ENCODE measurements around the gene SOX6. TPM values are rescaled to one million over a fixed set of nuclear protein-coding genes. Genes with fewer than 3 reads are reported as not detected.
A peak's percentile ranks its signal among the peaks of the same experiment; 100 is the strongest.

SOX6 gene
- polyA plus RNA-seq, 1 of the 3 experiments (the other 2 are of a cell fraction), result 0.03 TPM

DNA sequence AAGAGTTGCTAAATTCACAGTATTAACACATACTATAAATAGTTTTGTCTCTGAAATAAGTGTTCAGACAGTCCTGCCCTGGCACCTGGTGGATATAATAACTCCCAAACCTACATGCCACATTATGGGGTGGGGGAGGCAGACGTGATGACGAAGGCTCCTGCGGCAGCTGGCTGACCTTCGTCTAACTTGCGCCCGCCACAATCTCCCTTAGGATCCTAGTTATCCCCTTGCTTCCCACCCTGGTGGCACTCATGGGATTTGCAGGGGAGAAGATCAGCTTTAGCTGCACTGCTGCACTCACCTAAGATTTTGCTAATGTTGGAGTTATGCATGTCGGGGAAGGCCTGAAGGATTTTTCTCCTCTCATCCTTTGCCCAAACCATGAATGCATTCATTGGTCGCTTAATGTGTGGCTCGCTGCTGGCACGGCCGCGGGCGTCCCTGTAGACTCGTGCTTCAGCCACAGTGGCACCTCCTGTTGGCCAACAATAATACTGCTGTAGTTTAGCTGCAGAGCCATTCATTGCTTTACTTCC is 367.6 kb downstream of the SOX6 start:
- Histone ChIP-seq H3K27me3 (ENCODE audit: insufficient read depth) (no peaks in the 10 kb centered on the region), H3K79me2 (ENCODE audit: insufficient read depth) (no peaks in the 10 kb centered on the region), H3K4me1 (ENCODE audit: control insufficient read depth in 1 of 2, insufficient read depth in 2 of 2, low read depth in 1 of 2, low read length in 1 of 2) (no peaks in the 10 kb centered on the region), H3K36me3 (replicated peaks in 1 of 2; ENCODE audit: control insufficient read depth in 1 of 2, insufficient read depth in 2 of 2, low read length in 1 of 2) (no peaks in the 10 kb centered on the region), H3K9ac (no peak overlapping the region), H4K20me1 (ENCODE audit: insufficient read depth) (no peaks in the 10 kb centered on the region), H3K27ac (ENCODE audit: low read depth in 2 of 2, low read length in 1 of 2) (no peak overlapping the region), H3F3A (replicated peaks; ENCODE audit: insufficient read depth) (no peaks in the 10 kb centered on the region), H3K4me3 (ENCODE audit: low read depth in 2 of 2, low read length in 1 of 2) (no peak overlapping the region; a peak in 1 of 4 replicates), H3K9me3 (no peaks in the 10 kb centered on the region), H3K4me2 (no peak overlapping the region), H2AFZ (ENCODE audit: low read depth) (no peak overlapping the region), H3K9me2 (no peaks in the 10 kb centered on the region)
- DNase-seq, result peak; percentile 5
- WGBS (ENCODE audit: low lambda C conversion rate), result 79% methylated on average over 14 of the region's 14 CpGs
- ChIA-PET POLR2A (interaction anchor here (0.6 kb wide), 1 partner anchor 339 kb away, joined by 3 read pairs; no protein-coding TSS in a partner anchor), CTCF (interaction anchor here (1.4 to 1.9 kb wide), 4 partner anchors 9 to 103 kb away, joined by 3 to 6 read pairs (median 4); no protein-coding TSS in a partner anchor)
- TF ChIP-seq, protein P1, sequence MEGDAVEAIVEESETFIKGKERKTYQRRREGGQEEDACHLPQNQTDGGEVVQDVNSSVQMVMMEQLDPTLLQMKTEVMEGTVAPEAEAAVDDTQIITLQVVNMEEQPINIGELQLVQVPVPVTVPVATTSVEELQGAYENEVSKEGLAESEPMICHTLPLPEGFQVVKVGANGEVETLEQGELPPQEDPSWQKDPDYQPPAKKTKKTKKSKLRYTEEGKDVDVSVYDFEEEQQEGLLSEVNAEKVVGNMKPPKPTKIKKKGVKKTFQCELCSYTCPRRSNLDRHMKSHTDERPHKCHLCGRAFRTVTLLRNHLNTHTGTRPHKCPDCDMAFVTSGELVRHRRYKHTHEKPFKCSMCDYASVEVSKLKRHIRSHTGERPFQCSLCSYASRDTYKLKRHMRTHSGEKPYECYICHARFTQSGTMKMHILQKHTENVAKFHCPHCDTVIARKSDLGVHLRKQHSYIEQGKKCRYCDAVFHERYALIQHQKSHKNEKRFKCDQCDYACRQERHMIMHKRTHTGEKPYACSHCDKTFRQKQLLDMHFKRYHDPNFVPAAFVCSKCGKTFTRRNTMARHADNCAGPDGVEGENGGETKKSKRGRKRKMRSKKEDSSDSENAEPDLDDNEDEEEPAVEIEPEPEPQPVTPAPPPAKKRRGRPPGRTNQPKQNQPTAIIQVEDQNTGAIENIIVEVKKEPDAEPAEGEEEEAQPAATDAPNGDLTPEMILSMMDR (IDR thresholded peaks at IDR 0.05), result peak; percentile 31; the same call in 1 of the 2 replicates
- TF ChIP-seq RAD21 (IDR thresholded peaks at IDR 0.05; ENCODE audit: low read length) (no peak), NFIC (IDR thresholded peaks at IDR 0.05; ENCODE audit: borderline replicate concordance) (no peak)

DNA sequence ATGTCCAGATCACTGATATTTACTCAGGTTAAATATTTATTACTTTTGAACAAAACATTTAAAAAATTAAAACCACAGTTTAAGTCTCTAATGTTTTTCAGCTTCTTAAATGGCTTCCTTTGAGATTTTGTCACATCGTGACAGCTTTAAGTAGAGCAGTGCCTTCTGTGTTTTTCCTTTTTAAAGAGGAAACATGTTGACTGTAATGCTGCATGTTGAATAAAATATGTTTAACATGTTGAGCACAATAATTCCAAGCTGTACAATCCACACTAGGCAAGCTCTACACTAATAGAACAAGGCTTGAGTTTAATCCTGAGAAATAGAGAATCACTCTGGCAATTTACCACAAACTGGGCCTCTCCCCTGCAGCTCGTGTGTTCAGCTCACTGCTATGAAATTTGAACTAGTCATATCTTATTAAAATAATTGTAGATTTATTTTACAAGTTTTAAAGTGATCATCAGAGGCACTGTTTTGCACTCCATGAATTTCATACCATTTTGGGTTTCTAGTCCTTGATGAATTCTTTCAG is 368.3 kb downstream of the SOX6 start:
- H3K79me2 ChIP-seq (ENCODE audit: insufficient read depth), result no peaks in the 10 kb centered on the region
- ChIA-PET POLR2A (no interaction called here), CTCF (interaction anchor here (1.2 to 1.9 kb wide), 6 partner anchors 8 to 102 kb away, joined by 3 to 6 read pairs (median 4); no protein-coding TSS in a partner anchor)
- H3K4me3 ChIP-seq (ENCODE audit: low read depth in 2 of 2, low read length in 1 of 2), result no peak overlapping the region
- no peak overlapping the region for H2AFZ ChIP-seq (ENCODE audit: low read depth)
- DNase-seq, result no peak
- no peaks in the 10 kb centered on the region for H3K9me3 ChIP-seq
- H3F3A ChIP-seq (replicated peaks; ENCODE audit: insufficient read depth), result no peaks in the 10 kb centered on the region
- H3K4me1 ChIP-seq (ENCODE audit: control insufficient read depth in 1 of 2, insufficient read depth in 2 of 2, low read depth in 1 of 2, low read length in 1 of 2), result no peaks in the 10 kb centered on the region
- no peaks in the 10 kb centered on the region for H4K20me1 ChIP-seq (ENCODE audit: insufficient read depth)
- no peak overlapping the region for H3K27ac ChIP-seq (ENCODE audit: low read depth in 2 of 2, low read length in 1 of 2)
- H3K4me2 ChIP-seq, result no peak overlapping the region
- no peaks in the 10 kb centered on the region for H3K27me3 ChIP-seq (ENCODE audit: insufficient read depth)
- no peaks in the 10 kb centered on the region for H3K36me3 ChIP-seq (replicated peaks in 1 of 2; ENCODE audit: control insufficient read depth in 1 of 2, insufficient read depth in 2 of 2, low read length in 1 of 2)
- no peak for TF ChIP-seq CHD2 (IDR thresholded peaks at IDR 0.05; ENCODE audit: low read length, partially characterized antibody)
- no peak for TF ChIP-seq GABPA (IDR thresholded peaks at IDR 0.05; ENCODE audit: low read depth)
- no peak for TF ChIP-seq SIN3A (IDR thresholded peaks at IDR 0.05; ENCODE audit: borderline replicate concordance, low read depth, low read length)
- TF ChIP-seq, protein P2, sequence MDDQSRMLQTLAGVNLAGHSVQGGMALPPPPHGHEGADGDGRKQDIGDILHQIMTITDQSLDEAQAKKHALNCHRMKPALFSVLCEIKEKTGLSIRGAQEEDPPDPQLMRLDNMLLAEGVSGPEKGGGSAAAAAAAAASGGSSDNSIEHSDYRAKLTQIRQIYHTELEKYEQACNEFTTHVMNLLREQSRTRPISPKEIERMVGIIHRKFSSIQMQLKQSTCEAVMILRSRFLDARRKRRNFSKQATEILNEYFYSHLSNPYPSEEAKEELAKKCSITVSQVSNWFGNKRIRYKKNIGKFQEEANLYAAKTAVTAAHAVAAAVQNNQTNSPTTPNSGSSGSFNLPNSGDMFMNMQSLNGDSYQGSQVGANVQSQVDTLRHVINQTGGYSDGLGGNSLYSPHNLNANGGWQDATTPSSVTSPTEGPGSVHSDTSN (IDR thresholded peaks at IDR 0.05), result no peak
- no peak for TF ChIP-seq FOSL2 (IDR thresholded peaks at IDR 0.05; ENCODE audit: borderline replicate concordance, low read depth)
- no peak overlapping the region for H3K9ac ChIP-seq
- WGBS (ENCODE audit: low lambda C conversion rate), result 48% methylated on average over 2 of the region's 2 CpGs
- no peaks in the 10 kb centered on the region for H3K9me2 ChIP-seq

All from SK-N-SH (cell line).